Measurements from ENCODE around the gene ARHGAP26.

The ARHGAP26 gene

GRCh38 chr5:143262393-143263174, 492.4 kb downstream of the ARHGAP26 start:
- Histone ChIP-seq H3K27me3 (no peaks in the 10 kb centered on the region), H3K27ac (no peak overlapping the region), H3K9me3 (no peaks in the 10 kb centered on the region), H3K36me3 (no peaks in the 10 kb centered on the region), H3K4me1 (ENCODE audit: control insufficient read depth in 1 of 2, insufficient read depth in 1 of 2, low read depth in 1 of 2, low read length in 1 of 2) (no peaks in the 10 kb centered on the region), H3K4me3 (ENCODE audit: low read depth in 1 of 2, low read length in 1 of 2) (no peak overlapping the region)
- no peak for TF ChIP-seq CTCF (IDR thresholded peaks at IDR 0.05)

- H3K36me3 ChIP-seq, result no peaks in the 10 kb centered on the region
- H3K4me3 ChIP-seq (ENCODE audit: low read depth in 1 of 2, low read length in 1 of 2), result no peak overlapping the region
- H3K9me3 ChIP-seq, result no peaks in the 10 kb centered on the region
- no peaks in the 10 kb centered on the region for H3K4me1 ChIP-seq (ENCODE audit: control insufficient read depth in 1 of 2, insufficient read depth in 1 of 2, low read depth in 1 of 2, low read length in 1 of 2)
- TF ChIP-seq CTCF (IDR thresholded peaks at IDR 0.05), result no peak
- H3K27ac ChIP-seq, result no peak overlapping the region
- no peaks in the 10 kb centered on the region for H3K27me3 ChIP-seq
Observed at GRCh38 chr5:143263272-143263810, 493.2 kb downstream of the ARHGAP26 start.

GRCh38 chr5:143265995-143266394, 495.8 kb downstream of the ARHGAP26 start:
- no peak for TF ChIP-seq CTCF (IDR thresholded peaks at IDR 0.05)

GRCh38 chr5:143267186-143267585, 497.0 kb downstream of the ARHGAP26 start:
- no peaks in the 10 kb centered on the region for H3K27me3 ChIP-seq
- no peaks in the 10 kb centered on the region for H3K4me1 ChIP-seq (ENCODE audit: control insufficient read depth in 1 of 2, insufficient read depth in 1 of 2, low read depth in 1 of 2, low read length in 1 of 2)
- H3K36me3 ChIP-seq, result no peaks in the 10 kb centered on the region
- no peak for TF ChIP-seq CTCF (IDR thresholded peaks at IDR 0.05)
- H3K4me3 ChIP-seq (ENCODE audit: low read depth in 1 of 2, low read length in 1 of 2), result no peak overlapping the region
- no peak overlapping the region for H3K27ac ChIP-seq
- no peaks in the 10 kb centered on the region for H3K9me3 ChIP-seq

More at GRCh38 chr5:143265995-143266394, 495.8 kb downstream of the ARHGAP26 start:
- Histone ChIP-seq H3K4me3 (ENCODE audit: low read depth in 1 of 2, low read length in 1 of 2) (no peak overlapping the region), H3K9me3 (no peaks in the 10 kb centered on the region), H3K27ac (no peak overlapping the region), H3K27me3 (no peaks in the 10 kb centered on the region), H3K4me1 (ENCODE audit: control insufficient read depth in 1 of 2, insufficient read depth in 1 of 2, low read depth in 1 of 2, low read length in 1 of 2) (no peaks in the 10 kb centered on the region), H3K36me3 (no peaks in the 10 kb centered on the region)

GRCh38 chr5:143268388-143268787, 498.2 kb downstream of the ARHGAP26 start:
- Histone ChIP-seq H3K36me3 (no peaks in the 10 kb centered on the region), H3K4me3 (ENCODE audit: low read depth in 1 of 2, low read length in 1 of 2) (no peak overlapping the region), H3K27ac (no peak overlapping the region), H3K9me3 (no peaks in the 10 kb centered on the region), H3K27me3 (no peaks in the 10 kb centered on the region), H3K4me1 (ENCODE audit: control insufficient read depth in 1 of 2, insufficient read depth in 1 of 2, low read depth in 1 of 2, low read length in 1 of 2) (no peaks in the 10 kb centered on the region)
- TF ChIP-seq CTCF (IDR thresholded peaks at IDR 0.05), result no peak

Measured in neutrophil (primary cell).